ENCODE data around the gene NUDCD2.

Gene NUDCD2, protein sequence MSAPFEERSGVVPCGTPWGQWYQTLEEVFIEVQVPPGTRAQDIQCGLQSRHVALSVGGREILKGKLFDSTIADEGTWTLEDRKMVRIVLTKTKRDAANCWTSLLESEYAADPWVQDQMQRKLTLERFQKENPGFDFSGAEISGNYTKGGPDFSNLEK

DNA sequence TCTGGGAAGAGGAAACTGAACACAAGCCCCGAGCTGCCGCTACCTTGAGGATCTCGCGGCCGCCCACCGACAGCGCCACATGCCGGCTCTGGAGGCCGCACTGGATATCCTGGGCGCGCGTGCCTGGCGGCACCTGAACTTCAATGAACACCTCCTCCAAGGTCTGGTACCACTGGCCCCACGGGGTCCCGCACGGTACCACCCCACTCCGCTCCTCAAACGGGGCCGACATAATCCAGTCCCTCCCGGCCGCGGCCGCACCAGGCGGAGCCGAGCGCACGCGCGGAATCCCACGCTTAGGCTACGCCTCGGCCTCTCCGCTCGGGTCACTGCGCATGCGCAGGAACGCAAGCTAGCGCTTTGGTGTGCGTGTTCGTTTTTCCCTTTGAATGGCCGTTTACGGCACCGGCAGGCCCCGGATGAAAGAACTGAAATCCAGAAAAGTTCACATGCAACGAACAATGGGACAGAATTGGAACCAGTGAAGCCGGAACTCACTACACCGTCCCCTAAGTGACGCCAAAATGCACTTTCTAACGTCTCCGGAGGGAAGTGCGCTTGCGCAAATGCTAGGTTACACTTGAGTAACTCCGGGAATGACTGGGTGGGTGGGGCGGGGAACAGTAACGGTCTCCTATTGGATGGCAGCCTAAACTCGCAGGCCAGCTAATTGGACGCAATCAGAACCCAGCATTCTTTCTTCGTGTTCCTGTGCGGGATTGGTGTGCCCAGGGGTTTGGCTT, at the start of gene NUDCD2:
Gene NUDCD2 (minus strand): TSS at position 284 of the 743 bp plus-strand sequence. CDS start 52 bp downstream, at position 232.
- peak; percentile 80 to 100 (median 98) for DNase-seq

DNA sequence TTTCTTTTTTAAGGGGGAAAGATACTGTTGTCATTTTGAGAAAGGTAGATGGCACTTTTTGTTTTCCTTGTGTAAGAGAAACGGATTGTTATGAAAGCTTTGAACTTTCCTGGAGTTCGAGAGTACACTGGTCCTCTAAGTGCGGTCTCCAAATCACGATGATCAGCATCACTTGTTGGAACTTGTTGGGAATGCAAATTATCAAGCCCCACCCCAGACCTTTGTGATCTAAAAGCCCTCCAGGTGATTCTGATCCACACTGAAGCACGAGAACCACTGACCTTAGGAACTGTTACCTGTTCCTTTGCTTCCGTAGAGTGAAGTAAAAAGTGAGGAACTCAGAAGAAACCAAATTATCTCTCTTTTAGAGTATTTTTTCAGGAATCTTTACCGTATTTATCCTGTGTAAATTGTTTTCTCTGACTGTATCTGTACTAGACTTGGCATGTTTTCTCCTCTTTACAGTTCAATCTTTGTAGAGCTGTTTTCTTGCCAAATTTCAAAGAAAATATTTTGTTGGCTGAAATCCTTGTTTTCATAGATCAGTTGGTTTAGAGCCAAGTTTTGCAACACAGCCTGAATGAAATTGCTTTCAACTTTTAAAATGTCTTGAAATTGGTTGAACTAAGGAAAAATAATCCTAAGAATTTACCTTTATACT, 49.5 kb upstream of the NUDCD2 start:
- DNase-seq, result no peak

DNA sequence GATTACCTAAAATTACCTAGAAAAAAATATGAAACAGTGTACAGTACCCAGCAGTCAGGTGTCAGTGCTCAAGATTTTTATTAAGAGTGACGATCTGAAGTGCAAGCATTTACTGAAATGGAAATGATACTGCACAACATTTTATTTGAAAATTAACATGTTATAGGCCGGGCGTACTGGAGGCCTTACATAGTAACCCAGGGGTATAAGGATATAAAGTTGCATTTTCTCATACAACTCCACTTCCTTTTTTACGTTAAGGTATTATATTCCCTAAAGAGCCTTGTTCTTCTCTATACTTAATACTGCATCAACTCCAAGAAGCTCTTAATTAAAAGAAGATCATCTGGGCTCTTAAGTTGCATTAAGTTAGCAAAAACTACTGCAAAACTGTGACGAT, 48.9 kb upstream of the NUDCD2 start:
- no peak for DNase-seq

DNA sequence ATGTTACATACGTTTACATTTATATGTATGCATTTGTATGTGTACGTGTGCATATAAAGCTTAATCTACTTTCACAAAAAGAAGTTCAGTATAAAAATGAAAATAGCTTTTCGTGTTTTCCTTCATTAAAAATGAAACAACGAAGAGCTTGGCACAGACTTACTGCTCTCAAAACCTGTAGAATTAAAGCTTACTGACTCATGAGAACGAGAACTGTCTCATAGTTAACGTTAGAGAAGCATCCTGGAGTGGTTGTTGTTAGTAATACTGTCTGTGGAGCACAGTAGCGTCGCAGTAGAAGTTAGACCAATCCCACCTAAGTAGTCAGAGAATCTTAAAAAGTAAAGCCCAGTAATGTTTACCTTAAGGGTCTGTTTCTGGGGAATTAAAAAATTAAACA, 46.8 kb upstream of the NUDCD2 start:
- no peak for DNase-seq

DNA sequence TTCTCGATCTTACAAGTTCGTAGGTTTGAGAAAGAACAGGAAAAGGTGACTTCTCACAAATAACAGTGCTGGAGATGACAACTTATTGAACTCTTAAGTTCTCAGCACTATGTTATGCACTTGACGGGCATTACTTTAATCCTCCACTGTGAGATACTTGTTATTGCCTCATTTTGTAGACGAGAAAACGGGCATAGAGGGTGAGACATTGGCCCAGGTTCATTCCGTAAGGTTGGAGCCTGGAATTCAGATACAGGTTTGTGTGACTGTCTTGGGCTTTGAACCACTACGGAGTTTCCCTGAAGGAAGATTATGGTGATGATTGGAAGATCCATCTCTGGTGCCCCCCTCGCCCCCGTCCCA, 46.2 kb upstream of the NUDCD2 start:
- DNase-seq, result no peak

DNA sequence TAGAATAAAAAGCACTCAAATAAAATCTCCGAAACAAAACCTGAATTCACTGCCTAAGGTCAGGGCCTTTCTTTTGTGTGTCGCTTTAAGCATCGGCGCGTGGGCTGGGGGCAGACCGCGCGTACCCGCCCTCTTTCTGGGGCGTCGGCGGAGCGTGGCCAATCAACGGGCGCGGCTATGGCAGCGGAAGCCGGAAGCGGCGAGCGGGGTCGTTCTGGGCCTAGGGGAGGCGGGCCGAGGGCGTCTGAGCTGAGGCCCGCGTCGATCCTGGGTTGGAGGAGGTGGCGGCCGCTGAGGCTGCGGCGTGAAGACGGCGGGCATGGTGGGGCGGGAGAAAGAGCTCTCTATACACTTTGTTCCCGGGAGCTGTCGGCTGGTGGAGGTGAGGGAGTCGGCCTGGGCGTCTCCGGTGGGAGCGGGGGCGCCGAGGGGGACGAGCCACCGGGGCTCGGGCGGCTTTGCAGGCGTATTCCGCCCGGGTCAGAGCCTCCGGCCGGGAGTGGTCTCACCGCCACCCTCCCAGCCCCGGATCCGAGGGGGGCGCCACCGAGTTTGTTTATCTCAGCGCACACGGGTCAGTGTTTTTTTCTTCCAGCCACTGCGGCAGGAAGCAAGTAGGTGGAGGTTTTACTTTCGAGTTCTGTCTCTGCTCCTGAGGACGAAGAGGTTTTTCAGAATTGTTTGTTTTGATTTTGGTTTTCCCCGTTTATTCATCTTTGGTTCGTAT, 45.6 kb upstream of the NUDCD2 start, which contains the start of gene MAT2B:
Gene MAT2B (plus strand): TSS at position 252 of the 727 bp plus-strand sequence. CDS start 68 bp downstream, at position 320.
- peak; percentile 67 to 97 (median 92) for DNase-seq

DNA sequence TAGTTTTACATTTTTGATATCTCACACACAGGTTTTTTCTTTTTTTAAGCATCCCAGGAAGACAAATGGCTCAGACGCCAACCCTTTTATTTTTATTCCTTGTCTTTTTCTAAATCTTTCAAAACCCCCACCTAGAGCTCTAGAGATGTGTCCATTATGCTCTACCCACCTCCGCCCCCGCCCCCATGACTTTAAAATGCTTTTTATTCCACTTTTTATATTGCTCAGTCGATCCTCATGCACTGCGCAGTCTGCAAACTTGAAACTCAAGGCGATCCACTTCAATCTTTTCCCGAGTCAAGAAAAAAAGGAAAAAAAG, 45.1 kb upstream of the NUDCD2 start:
- DNase-seq, result no peak

DNA sequence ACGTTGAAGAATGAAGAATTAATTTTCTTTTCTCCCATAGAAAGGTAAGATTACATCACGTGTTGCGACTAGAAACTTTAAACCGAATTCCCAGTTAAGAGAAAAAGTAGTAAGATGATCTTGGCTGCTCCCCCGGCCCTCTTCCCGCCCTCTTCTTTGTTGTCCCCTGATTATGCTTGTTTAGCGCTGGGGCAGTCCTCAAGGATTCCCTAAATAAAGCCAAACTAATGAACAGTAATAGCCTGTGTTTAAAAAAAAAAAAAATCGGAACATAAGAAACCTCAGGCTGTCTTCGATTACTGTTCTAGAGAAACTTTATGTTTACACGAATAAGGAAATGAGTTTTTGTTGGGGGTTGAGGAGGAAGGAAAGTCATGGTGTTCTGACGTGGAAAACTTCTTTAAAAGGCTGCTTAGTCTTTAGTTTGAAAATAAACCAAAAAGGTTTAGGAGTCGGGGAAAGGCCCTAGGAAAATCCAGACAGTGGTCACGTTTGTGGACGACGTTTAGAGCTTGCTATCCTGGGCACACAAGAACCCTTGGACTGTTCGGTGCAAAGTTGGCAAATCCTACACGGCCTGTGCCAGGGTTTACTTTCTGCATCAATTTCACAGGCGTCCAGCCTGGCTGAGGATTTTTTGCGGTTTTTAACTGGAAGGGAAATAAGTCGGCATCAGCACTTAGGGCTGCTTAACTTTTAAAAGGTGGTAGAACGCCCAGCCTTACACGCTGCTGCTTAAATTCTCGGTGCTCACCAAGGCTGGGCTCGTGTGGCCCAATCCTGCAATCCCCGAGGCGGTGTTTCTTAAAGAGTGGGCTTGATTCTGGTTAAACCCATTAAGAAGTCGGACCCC, 44.4 kb upstream of the NUDCD2 start:
- peak in 13 of 14 donors; percentile 6 to 71 (median 46) for DNase-seq

DNA sequence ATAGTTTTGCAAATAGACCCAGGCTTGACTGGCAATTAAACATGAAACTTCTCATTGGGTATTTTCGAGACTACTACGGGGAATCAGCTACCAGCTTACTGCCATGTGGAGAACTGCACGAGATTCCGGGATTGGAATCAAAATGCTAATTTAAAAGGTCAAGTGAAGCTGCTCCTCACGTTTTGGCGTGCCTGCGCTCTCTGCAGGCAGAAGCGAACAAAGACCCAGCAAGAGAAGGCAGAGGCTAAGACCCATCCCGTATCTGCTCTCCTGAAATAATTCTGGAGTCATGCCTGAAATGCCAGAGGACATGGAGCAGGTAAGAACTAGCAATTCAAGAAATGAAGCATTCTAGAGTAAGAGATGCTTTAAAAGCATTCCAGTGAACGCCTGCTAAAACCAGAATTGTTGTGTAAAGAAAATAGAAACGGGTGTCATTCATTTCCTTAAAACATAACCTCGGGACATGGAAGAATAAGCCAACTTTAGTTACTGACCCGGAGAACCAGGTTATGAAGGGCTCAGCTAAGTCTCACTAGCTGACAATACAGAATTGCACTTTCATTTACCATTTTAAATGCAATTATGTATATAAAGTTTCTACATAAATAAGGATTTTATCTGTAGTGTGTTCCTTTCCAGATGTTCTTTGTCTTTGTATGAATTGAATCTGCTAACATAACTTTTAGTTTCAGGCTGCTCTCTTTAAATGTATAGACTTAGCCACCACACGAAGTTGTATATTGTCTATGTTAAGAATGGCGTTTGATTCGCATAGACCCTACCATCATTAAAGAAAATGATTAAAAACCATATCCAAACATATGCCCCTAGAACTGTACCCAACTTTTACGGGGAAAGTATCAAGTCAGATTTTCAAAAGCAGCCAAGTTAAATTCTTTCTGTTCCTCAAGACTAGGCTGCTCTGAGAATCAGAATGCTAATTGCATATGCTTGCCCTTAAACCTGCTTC, 43.5 kb upstream of the NUDCD2 start:
- DNase-seq, result peak in 10 of 14 donors; percentile 8 to 75 (median 26)

DNA sequence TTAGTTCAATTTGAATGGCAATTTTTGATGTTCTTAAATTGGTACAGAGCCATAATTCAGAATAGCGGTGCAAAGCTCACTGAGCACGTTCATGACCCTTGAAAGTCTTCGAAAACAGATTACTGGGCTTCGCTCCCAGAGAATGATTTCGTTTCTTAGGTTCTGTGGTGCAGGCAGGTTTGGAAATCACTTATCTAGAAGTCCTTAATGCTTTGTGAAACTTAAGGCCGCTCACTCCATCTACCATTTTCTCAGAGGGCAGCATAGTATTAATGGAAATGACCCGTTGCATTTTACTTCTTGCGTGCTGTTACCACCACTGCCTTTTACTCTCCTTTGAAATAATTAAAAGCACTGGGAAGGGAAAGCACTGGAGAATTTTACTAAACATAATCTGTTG, 42.6 kb upstream of the NUDCD2 start:
- no peak for DNase-seq

DNA sequence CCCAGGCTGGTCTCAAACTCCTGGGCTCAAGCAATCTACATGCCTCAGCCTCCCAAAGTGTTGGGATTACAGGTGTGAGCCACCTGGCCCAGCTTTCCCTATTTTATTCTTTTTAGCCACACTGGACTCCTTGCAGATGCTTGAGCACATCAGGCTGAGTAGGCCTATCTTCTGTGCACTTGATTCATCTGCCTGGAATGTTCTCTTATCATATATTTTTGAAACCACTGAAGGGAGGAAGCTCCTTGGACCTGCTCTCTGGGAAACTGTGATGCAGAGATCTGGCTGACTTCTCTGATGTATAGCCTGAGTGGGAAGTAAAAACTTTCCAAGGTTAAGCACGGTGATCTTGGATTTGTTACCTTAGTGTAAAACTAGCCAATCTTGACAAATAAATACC, 39.0 kb upstream of the NUDCD2 start:
- no peak for DNase-seq

DNA sequence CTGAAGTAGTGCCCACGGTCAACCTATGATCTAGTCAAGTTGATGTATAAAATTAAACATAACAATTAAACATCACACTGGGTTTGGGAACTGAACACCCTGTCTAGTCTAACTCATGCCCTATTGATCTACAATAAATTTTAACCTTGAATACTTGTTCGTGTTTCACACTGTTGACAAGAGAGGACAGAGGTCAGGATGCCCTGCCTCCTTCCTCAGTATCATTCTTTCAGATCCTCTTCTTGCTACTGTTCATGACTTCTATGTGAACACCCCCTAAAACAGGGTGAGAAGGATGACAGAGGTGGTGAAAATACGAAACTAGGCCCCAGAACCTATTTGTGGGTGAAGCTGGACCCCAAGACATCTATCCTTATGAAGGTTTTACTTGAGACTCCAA, 37.4 kb upstream of the NUDCD2 start:
- DNase-seq, result no peak

DNA sequence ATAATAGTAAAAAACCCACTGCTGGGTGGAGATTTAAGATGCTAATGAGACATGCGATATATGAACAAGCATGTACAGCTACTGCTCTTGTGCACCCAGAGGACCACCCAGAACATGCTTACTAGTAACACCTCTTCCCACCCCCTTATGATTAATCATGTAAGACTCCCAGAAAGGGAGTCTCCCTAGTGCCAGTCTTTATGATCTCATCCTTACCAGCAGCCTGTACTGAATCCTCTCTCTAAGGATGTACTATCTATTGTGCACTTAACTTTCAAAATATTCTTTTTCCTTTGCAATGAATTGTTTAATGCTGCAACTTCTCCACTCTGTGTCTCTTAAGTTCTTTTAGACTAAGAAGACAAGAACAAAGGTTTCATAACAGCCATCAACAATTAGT, 36.4 kb upstream of the NUDCD2 start:
- no peak for DNase-seq

DNA sequence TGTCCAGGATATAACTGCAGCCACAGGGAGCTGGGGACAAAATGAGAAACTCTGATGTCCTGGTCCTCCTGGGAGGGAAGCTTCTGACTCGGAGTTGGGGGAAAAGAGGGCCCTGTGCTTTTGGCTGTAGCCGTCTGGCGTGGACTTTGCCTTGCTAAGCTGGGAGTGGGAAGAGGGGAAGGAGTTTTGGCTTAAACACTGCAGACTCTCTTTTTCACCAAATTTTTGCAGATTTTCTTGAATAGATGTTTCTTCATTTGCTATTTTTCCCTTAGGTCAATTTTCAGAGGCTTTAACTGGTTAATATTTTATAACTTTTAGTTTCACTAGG, 29.8 kb upstream of the NUDCD2 start:
- no peak for DNase-seq

DNA sequence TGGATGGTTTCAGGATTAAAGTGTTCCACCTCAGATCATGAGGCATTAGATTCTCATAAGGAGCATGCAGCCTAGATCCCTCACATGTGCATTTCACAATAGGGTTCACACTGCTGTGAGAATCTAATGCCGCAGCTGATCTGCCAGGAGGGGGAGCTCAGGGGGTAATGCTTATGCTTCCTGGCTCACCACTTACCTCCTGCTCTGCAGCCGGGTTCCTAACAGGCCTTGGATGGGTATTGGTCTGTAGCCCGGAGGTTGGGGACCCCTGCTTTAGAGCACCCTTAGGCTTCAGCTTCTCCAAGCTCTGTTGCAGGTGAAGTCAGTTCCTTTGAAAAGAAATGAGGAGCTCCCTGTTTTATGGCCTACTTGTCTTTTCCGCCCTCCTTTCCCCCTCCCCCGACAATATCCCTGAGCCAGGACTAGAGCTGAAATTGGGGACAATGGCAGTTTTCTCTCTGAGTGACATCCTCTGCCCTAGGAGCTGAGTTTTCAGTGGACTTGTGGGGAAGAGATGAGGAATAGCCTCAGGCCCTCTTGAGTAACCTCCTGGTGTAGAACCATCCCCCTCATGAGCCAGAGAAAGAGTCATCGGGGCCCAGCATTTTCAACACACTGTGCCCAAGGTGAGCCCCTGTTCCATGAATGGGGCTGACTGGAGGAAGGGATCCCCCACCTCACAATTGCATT, 29.3 kb upstream of the NUDCD2 start:
- no peak for DNase-seq

DNA sequence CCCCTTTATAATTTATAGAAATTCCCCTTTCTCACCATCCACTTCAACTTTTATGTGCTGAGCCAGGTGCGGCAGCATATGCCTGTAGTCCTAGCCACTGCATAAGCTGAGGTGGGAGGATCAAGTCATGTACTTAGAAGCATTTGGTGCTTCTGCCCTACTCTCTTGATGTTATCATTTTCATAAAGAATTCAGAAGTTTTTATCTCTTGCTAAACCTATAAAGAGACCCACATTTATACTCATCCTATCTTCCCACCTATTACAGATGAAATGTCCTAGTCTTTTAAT, 19.0 kb upstream of the NUDCD2 start:
- no peak for DNase-seq

DNA sequence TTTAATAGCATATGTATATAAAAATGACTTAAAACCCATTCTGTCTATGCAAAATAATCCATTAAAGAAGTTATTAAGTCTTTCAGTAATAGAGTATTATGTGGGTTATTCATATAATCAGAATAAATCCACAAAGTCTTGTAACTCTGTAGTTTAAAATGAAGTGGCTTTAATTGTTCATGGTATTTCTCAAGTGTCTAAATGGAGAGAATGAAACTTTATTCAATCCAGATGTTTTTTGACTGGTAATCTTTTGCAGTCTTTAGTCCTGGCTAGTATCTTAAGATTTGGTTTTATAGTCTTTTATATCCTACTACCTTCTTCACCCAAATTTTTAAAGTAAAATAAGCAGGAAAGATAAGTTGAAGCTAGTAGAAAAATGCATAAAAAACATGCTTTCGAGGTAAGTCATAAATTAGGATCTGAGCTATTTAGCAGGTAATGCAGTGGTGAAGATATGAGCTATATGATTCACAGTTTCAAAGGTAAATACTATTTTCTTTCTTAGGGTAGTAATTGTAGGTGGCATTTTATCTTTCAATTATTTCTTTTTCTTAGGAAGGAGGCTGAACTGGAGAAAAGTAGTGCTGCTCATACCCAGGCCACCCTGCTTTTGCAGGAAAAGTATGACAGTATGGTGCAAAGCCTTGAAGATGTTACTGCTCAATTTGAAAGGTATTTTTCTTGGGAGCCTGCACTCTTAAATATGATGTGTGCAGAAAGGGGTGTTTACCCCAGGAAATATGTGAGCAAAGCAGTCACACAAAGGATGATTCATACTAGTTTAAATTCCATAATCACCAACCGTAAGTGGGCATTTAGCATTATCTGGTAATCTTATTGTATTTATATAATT, 18.5 kb upstream of the NUDCD2 start:
- no peak for DNase-seq

DNA sequence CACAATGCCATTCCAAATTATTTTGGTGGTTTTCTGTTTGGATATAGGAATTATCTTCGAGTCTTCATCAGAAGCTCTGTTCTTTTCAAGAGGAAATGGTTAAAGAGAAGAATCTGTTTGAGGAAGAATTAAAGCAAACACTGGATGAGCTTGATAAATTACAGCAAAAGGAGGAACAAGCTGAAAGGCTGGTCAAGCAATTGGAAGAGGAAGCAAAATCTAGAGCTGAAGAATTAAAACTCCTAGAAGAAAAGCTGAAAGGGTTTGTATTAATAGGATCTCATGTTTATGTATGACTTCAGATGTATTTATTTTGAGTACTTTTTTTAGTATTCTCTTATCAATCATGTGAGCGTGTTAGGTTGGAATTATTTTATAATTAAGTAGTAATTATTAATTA, 15.5 kb upstream of the NUDCD2 start:
- DNase-seq, result no peak

DNA sequence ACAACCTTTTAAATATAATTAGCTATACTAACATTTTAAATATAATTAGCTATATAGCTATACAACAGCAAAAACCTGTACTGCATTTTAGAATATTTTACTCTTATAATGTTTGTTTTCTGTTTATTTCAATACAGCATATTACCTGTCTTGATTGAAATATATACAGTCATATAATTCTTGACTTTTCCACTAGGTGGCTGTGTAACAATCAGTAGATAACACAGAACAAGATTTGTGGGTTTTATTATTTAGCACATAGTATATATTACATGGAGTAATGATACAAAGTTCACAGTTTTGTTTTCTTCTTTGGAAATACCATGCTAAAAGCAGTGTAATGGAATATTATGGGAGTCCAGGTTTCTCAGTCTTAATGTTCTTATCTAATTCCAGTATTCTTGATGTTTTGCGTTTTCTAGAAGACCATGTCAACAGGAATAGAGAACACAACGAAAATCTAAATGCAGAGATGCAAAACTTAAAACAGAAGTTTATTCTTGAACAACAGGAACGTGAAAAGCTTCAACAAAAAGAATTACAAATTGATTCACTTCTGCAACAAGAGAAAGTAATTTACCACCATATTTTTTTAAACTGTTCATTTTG, 13.8 kb upstream of the NUDCD2 start:
- DNase-seq, result no peak
